NT2/D1 (cell line): Measurements from ENCODE around the gene TBC1D22A.

Experiments used
- DNase-seq: peaks from one replicate; pipeline ENCODE4 v3.0.0-alpha.2; 2011; ENCODE audit warnings: low read depth, low spot score
- H3K27me3 ChIP-seq: 2 replicates; pipeline ENCODE4 v1.6.0; 2011; ENCODE audit warnings: mild to moderate bottlenecking; ENCODE audit not compliant: insufficient read length, insufficient read depth
- H3K36me3 ChIP-seq: 2 replicates; pipeline ENCODE4 v1.6.1; 2011; ENCODE audit warnings: mild to moderate bottlenecking, low read length, mixed read lengths; ENCODE audit not compliant: insufficient read depth, insufficient read length
- H3K4me1 ChIP-seq: 2 replicates; pipeline ENCODE4 v1.5.1; 2011; ENCODE audit not compliant: insufficient read depth, insufficient read length
- H3K4me3 ChIP-seq: 2 replicates; pipeline ENCODE4 v1.5.1; 2011; ENCODE audit warnings: low read depth; ENCODE audit not compliant: insufficient read length
- H3K9ac ChIP-seq: 2 replicates; pipeline ENCODE4 v1.6.0; 2011; ENCODE audit warnings: low read depth; ENCODE audit not compliant: insufficient read length
- H3K9me3 ChIP-seq: 2 replicates; pipeline ENCODE4 v1.5.1; 2011; ENCODE audit warnings: mild to moderate bottlenecking, low read length; ENCODE audit not compliant: insufficient read depth
- SUZ12 ChIP-seq: IDR thresholded peaks from 2 replicates; pipeline ENCODE4 v1.6.1; 2011; ENCODE audit not compliant: insufficient read length, insufficient read depth; ENCODE audit errors: extremely low read depth
- YY1 ChIP-seq: IDR thresholded peaks from 2 replicates; pipeline ENCODE4 v1.6.1; 2011; ENCODE audit not compliant: insufficient read length, insufficient read depth
- ZNF274 ChIP-seq: IDR thresholded peaks from 2 replicates; pipeline ENCODE4 v1.6.1; 2011; ENCODE audit warnings: mild to moderate bottlenecking, low read depth, low read length

TBC1D22A gene

GRCh38 chr22:46762238-46763050, at the start of gene TBC1D22A:
Gene TBC1D22A (plus strand): TSS chr22:46762650. CDS start chr22:46762787, 137 bp downstream.
- peak; percentile 80 for DNase-seq

GRCh38 chr22:46714550-46714949, 47.9 kb upstream of the TBC1D22A start:
- no peak for TF ChIP-seq ZNF274
- TF ChIP-seq YY1 = no peak
- TF ChIP-seq SUZ12 = no peak
- DNase-seq = no peak
- H3K27me3 ChIP-seq = no peaks in the 10 kb centered on the region
- no peaks in the 10 kb centered on the region for H3K9me3 ChIP-seq
- H3K4me3 ChIP-seq = no peak overlapping the region
- peaks cover 57% of the 10 kb centered on the region for H3K36me3 ChIP-seq
- H3K9ac ChIP-seq = no peak overlapping the region
- H3K4me1 ChIP-seq = peaks cover 3% of the 10 kb centered on the region

More at GRCh38 chr22:46762238-46763050, at the start of gene TBC1D22A:
- Histone ChIP-seq H3K4me1 (no peaks in the 10 kb centered on the region), H3K9ac (peak within 1 kb of the TSS; percentile 96), H3K27me3 (no peaks in the 10 kb centered on the region), H3K9me3 (peaks cover 1% of the 10 kb centered on the region; the same call in 1 of the 2 replicates), H3K4me3 (peak within 1 kb of the TSS; percentile 95), H3K36me3 (peaks cover 30% of the 10 kb centered on the region)
- TF ChIP-seq YY1 (no peak), ZNF274 (no peak), SUZ12 (no peak)

DNA sequence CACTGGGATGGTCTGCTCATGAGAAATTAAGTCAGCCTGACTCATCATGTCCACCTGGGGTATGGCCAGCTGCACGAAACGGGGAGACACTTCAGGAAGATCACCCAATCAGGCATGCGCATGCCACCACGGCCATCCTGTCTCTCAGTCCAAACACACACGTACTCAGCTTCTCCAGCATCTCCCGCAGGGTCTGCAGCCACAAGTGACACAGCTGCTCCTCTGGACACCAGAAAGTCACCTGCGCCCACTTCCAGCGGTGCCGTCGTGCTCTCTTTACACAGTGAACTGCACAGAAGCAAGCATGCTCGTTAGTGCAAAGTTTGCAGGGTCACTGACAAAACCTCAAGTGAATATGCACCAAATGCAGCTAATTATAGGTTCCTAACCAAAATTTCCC, 42.5 kb upstream of the TBC1D22A start:
- no peak for DNase-seq
- Histone ChIP-seq H3K9me3 (no peaks in the 10 kb centered on the region), H3K4me3 (no peak overlapping the region), H3K9ac (no peak overlapping the region), H3K4me1 (no peaks in the 10 kb centered on the region), H3K27me3 (no peaks in the 10 kb centered on the region), H3K36me3 (peaks cover 44% of the 10 kb centered on the region)
- TF ChIP-seq ZNF274 (no peak), SUZ12 (no peak), YY1 (no peak)

DNA sequence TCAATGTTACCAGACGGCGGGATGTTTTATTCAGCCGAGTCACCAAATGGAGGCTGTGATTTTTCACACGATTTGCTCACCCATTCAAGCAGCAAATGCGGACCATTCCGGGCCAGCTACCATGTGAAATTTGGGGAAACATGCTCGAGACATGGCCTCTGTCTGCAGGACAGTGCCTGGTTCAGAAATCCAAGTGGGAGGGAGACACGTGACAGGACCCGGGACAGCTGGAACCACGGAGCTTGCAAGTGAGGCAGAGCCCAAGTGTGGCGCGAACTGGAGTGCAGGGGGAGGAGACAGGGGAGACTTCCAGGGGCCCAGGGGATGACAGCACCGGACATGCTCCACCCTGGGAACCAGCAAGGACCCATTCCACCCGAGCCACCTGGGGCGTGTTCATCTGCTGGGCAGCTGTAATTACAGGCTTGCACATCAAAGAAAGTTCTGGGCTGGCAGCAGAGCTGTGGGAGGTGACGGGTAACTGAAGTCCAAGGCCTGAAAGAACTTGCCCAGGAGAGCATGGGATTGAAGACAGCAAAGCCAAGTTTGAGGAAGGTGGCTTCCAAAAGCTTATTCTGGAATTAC, 40.9 kb upstream of the TBC1D22A start:
- peaks cover 2% of the 10 kb centered on the region for H3K4me1 ChIP-seq
- H3K4me3 ChIP-seq = no peak overlapping the region
- H3K9me3 ChIP-seq = no peaks in the 10 kb centered on the region
- H3K36me3 ChIP-seq = peaks cover 56% of the 10 kb centered on the region
- H3K27me3 ChIP-seq = no peaks in the 10 kb centered on the region
- no peak overlapping the region for H3K9ac ChIP-seq
- TF ChIP-seq SUZ12 (no peak), YY1 (no peak), ZNF274 (no peak)
- no peak for DNase-seq

DNA sequence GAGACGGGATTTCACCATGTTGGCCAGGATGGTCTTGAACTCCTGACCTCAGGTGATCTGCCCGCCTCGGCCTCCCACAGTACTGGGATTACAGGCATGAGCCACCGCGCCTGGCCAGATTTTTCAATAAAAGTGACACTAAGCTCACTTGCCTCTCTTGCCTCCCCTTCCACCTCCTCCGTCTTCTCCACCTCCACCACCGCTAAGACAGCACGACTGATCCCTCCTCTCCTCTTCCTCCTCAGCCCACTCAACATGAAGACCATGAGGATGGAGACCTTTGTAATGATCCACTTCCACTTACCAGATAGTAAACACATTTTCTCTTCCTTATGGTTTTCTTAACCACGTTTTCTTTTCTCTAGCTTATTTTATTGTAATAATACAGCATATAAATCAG, 38.6 kb upstream of the TBC1D22A start:
- Histone ChIP-seq H3K9me3 (no peaks in the 10 kb centered on the region), H3K36me3 (peaks cover 47% of the 10 kb centered on the region), H3K4me3 (no peak overlapping the region), H3K4me1 (peaks cover 2% of the 10 kb centered on the region), H3K9ac (no peak overlapping the region), H3K27me3 (no peaks in the 10 kb centered on the region)
- no peak for TF ChIP-seq ZNF274
- TF ChIP-seq SUZ12 = no peak
- no peak for TF ChIP-seq YY1
- DNase-seq = no peak

GRCh38 chr22:46725096-46725495, 37.4 kb upstream of the TBC1D22A start:
- H3K27me3 ChIP-seq = no peaks in the 10 kb centered on the region

More at GRCh38 chr22:46725096-46725495, 37.4 kb upstream of the TBC1D22A start:
- H3K4me1 ChIP-seq = peaks cover 2% of the 10 kb centered on the region
- no peaks in the 10 kb centered on the region for H3K9me3 ChIP-seq
- DNase-seq = no peak
- peaks cover 41% of the 10 kb centered on the region for H3K36me3 ChIP-seq
- TF ChIP-seq YY1 (no peak), ZNF274 (no peak), SUZ12 (no peak)
- H3K4me3 ChIP-seq = no peak overlapping the region
- H3K9ac ChIP-seq = no peak overlapping the region
